IMR-90 (cell line): ENCODE results near the gene PRMT5. TPM values are rescaled to one million over a fixed set of nuclear protein-coding genes. Genes with fewer than 3 reads are reported as not detected.

ENCODE experiments used
- ATAC-seq: fragments of 200-7000 bp; cut with Tn5 transposase; 2 replicates; pipeline ENCODE4 v1.9.1; 2020; ENCODE audit warnings: low read depth, mild to moderate bottlenecking, moderate library complexity
- BruUV-seq: library from RNA; stranded (reverse); fragments of 400-500 nt; replicated peaks from 2 replicates; lab custom pipeline; 2021; lab: Mats Ljungman, UMichigan
- CTCF ChIA-PET: fragments of 300-600 bp; formaldehyde crosslinking; extraction: SDS; loops from one replicate; lab custom pipeline; 2021; ENCODE audit warnings: antibody characterized with exemption; lab: Yijun Ruan, JAX
- POLR2A ChIA-PET: fragments of 300-600 bp; sonication (Branson Sonifier 250); formaldehyde crosslinking; loops from one replicate; lab custom pipeline; 2022; ENCODE audit warnings: antibody characterized with exemption; ENCODE audit not compliant: unreplicated experiment; lab: Charles Lee
- DNase-seq: peaks from one replicate; pipeline ENCODE4 v3.0.0; 2013
- H2AFZ ChIP-seq: replicated peaks from 2 replicates; pipeline ENCODE3; 2013; ENCODE audit warnings: low read length, mild to moderate bottlenecking; ENCODE audit not compliant: poor library complexity
- H2AK5ac ChIP-seq: 2 replicates; pipeline ENCODE4 v1.6.1; 2013; ENCODE audit warnings: low read depth, low read length, inconsistent platforms
- H2AK9ac ChIP-seq: replicated peaks from 2 replicates; pipeline ENCODE3; 2013; ENCODE audit warnings: mild to moderate bottlenecking, low read depth, low read length, moderate library complexity; ENCODE audit not compliant: poor library complexity
- H2BK120ac ChIP-seq: 2 replicates; pipeline ENCODE4 v1.6.1; 2013; ENCODE audit warnings: low read depth, low read length, inconsistent platforms
- H2BK15ac ChIP-seq: 3 replicates; pipeline ENCODE4 v1.6.1; 2013; ENCODE audit warnings: low read depth, low read length, inconsistent platforms
- H2BK20ac ChIP-seq: 2 replicates; pipeline ENCODE4 v1.6.1; 2013; ENCODE audit warnings: low read depth, mild to moderate bottlenecking, inconsistent platforms, low read length, moderate library complexity
- H2BK5ac ChIP-seq: 2 replicates; pipeline ENCODE4 v1.6.1; 2013; ENCODE audit warnings: mild to moderate bottlenecking, low read depth, low read length, inconsistent platforms; ENCODE audit not compliant: poor library complexity, severe bottlenecking
- H3K14ac ChIP-seq: replicated peaks from 2 replicates; pipeline ENCODE4 v1.6.1; 2013; ENCODE audit warnings: low read depth, low read length, inconsistent platforms
- H3K18ac ChIP-seq: 2 replicates; pipeline ENCODE4 v1.6.1; 2013; ENCODE audit warnings: low read depth, low read length, control low read depth
- H3K23ac ChIP-seq: 2 replicates; pipeline ENCODE4 v1.6.1; 2013; ENCODE audit warnings: low read depth, low read length, inconsistent platforms
- H3K27ac ChIP-seq: 2 replicates; pipeline ENCODE4 v1.5.1; 2013; ENCODE audit warnings: mild to moderate bottlenecking, control low read depth, low read length; ENCODE audit not compliant: insufficient read depth
- H3K27me3 ChIP-seq: 2 replicates; pipeline ENCODE4 v1.6.1; 2013; ENCODE audit warnings: low read length; ENCODE audit not compliant: control insufficient read depth, insufficient read depth
- H3K36me3 ChIP-seq: 2 replicates; pipeline ENCODE4 v1.6.1; 2013; ENCODE audit warnings: low read length, mixed read lengths; ENCODE audit not compliant: control insufficient read depth, insufficient read depth
- H3K4ac ChIP-seq: 2 replicates; pipeline ENCODE4 v1.6.1; 2013; ENCODE audit warnings: low read depth, low read length, inconsistent platforms
- H3K4me1 ChIP-seq: 2 replicates; pipeline ENCODE4 v1.6.1; 2013; ENCODE audit warnings: low read length, mixed read lengths; ENCODE audit not compliant: control insufficient read depth, insufficient read depth
- H3K4me2 ChIP-seq: 2 replicates; pipeline ENCODE4 v1.6.1; 2013; ENCODE audit warnings: low read depth, mild to moderate bottlenecking, control low read depth, low read length, moderate library complexity
- H3K4me3 ChIP-seq: 2 replicates; pipeline ENCODE4 v1.5.1; 2013; ENCODE audit warnings: low read depth, mild to moderate bottlenecking, control low read depth, low read length, moderate library complexity; ENCODE audit not compliant: insufficient read depth
- H3K56ac ChIP-seq: 2 replicates; pipeline ENCODE4 v1.6.1; 2013; ENCODE audit warnings: low read length, inconsistent platforms; ENCODE audit not compliant: insufficient read depth; ENCODE audit errors: extremely low read depth
- H3K79me1 ChIP-seq, 2 experiments: 2 replicates each; pipeline ENCODE4 v1.6.1; 2013; ENCODE audit warnings: low read length in 2 of 2, inconsistent platforms in 1 of 2, low read depth in 1 of 2
- H3K9ac ChIP-seq: 2 replicates; pipeline ENCODE4 v1.6.1; 2013; ENCODE audit warnings: low read depth, low read length, control low read depth
- H3K9me1 ChIP-seq: 2 replicates; pipeline ENCODE4 v1.6.1; 2013; ENCODE audit warnings: low read length, inconsistent platforms; ENCODE audit not compliant: insufficient read depth
- H3K9me3 ChIP-seq: 2 replicates; pipeline ENCODE4 v1.6.1; 2013; ENCODE audit warnings: low read length; ENCODE audit not compliant: control insufficient read depth, insufficient read depth
- H4K20me1 ChIP-seq: 2 replicates; pipeline ENCODE4 v1.6.1; 2013; ENCODE audit warnings: low read length, inconsistent platforms; ENCODE audit not compliant: insufficient read depth
- H4K5ac ChIP-seq: 2 replicates; pipeline ENCODE4 v1.6.1; 2013; ENCODE audit warnings: mild to moderate bottlenecking, low read depth, low read length, control low read depth
- H4K8ac ChIP-seq, 2 experiments: 2 replicates each; pipeline ENCODE4 v1.6.1; 2013; ENCODE audit warnings: low read depth in 2 of 2, low read length in 2 of 2, control low read depth in 1 of 2, inconsistent platforms in 1 of 2
- H4K91ac ChIP-seq: 2 replicates; pipeline ENCODE4 v1.6.1; 2013; ENCODE audit warnings: low read depth, low read length, inconsistent platforms; ENCODE audit not compliant: insufficient read depth
- CEBPB ChIP-seq: IDR thresholded peaks from 2 replicates; pipeline ENCODE4 v1.6.1; 2012; ENCODE audit warnings: low read depth, low read length, improper control_type of control experiment
- CHD1 ChIP-seq: IDR thresholded peaks from 2 replicates; pipeline ENCODE4 v1.6.1; 2012; ENCODE audit warnings: low read depth, low read length, improper control_type of control experiment
- FOS ChIP-seq: fragments of 150-350 bp; IDR thresholded peaks from 2 replicates; pipeline ENCODE4 v1.6.1; 2016; ENCODE audit warnings: low read depth, low read length
- MAFK ChIP-seq: IDR thresholded peaks from 2 replicates; pipeline ENCODE4 v1.6.1; 2012; ENCODE audit warnings: low read depth, low read length, improper control_type of control experiment
- NFE2L2 ChIP-seq: fragments of 150-350 bp; IDR thresholded peaks from 2 replicates; pipeline ENCODE4 v1.6.1; 2016; ENCODE audit warnings: low read depth, mild to moderate bottlenecking, low read length
- POLR2A ChIP-seq: IDR thresholded peaks from 2 replicates; pipeline ENCODE4 v1.6.1; 2012; ENCODE audit warnings: mild to moderate bottlenecking, low read depth, low read length
- RAD21 ChIP-seq: IDR thresholded peaks from 2 replicates; pipeline ENCODE4 v1.6.1; 2012; ENCODE audit warnings: low read length, improper control_type of control experiment
- WGBS, 2 experiments: methylation state at CpG; one replicate each; pipeline versions ENCODE4 v1.1.5 to v1.1.7; 2013; ENCODE audit warnings: missing lambda C conversion rate in 2 of 2; ENCODE audit not compliant: insufficient read length in 1 of 2; ENCODE audit errors: extremely low coverage in 2 of 2; 5-methylcytosine and 5-hydroxymethylcytosine counted together
- dilution Hi-C: fragments of 300-500 bp; cut with HindIII; formaldehyde crosslinking; loops from one replicate; pipeline ENCODE4 v1.14.3; 2018; ENCODE audit warnings: low sequenced_read_pairs; ENCODE audit not compliant: unreplicated experiment
- in situ Hi-C: fragments of 300-500 bp; cut with MboI; formaldehyde crosslinking; loops from 3 replicates; pipeline ENCODE4 v1.14.3; 2019; ENCODE audit warnings: low sequenced_read_pairs, inconsistent platforms, mixed read lengths
- intact Hi-C: fragments of 100-400 bp; cut with micrococcal nuclease; formaldehyde crosslinking; loops from 2 replicates; pipeline ENCODE4 v1.10.0; 2022
- polyA plus RNA-seq, 3 experiments: library from polyadenylated mRNA; depleted of rRNA; stranded (reverse); fragments of >200 nt; gene quantifications; 2 replicates each; pipeline ENCODE4 v1.2.3, GENCODE V29; 2012; ENCODE audit warnings: low replicate concordance in 1 of 3
- total RNA-seq: library from RNA; depleted of rRNA; stranded (reverse); fragments of >200 nt; gene quantifications from 2 replicates; pipeline ENCODE4 v1.2.3, GENCODE V29; 2012

The PRMT5 gene
- total and polyA plus RNA-seq, 2 of the 4 experiments (the other 2 are of a cell fraction), result 99.3 to 136 TPM

GRCh38 chr14:22900081-22900799, 28.9 kb downstream of the PRMT5 start (continued):
- TF ChIP-seq MAFK (no peak), CEBPB (no peak), CHD1 (no peak)

DNA sequence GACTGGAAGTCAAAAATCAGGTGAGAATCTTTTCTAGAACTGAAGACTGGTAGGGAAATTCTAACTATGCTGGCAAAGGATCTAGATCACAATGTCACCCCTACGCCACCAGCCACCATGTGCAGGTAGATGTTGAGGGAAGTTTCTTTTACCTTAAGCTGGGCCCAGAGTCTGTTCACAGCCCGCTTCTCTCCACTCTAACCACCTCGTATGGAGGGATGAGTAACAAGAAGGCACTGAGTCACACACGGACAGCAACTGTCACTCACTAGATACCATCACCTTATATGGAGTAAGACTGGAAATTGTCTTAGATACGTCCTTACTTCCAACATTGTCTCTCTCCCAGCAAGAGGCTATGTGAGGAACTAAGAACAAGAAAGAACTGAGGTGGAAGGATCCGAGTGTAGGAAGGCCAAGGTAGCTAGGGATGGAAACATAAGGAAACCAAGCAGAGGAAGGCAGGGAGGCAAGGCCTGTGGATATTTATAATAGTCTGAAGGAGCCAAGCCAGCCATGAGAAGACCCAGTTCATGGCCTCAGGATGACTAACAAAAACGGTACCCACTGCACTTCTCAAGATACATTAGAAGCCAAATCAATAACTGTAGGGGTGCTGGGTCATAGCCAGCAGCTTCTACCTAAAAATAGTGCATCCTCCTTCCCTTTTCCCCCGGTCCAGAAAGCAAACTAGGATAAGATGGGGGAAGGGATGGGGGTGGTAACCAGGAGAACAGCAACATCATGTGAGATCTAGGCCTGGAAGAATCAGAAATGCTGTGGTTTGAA, 30.7 kb downstream of the PRMT5 start:
- peaks cover 20% of the 10 kb centered on the region for H3K9me1 ChIP-seq
- peak overlapping the region; percentile 96 for H2BK5ac ChIP-seq
- no peaks in the 10 kb centered on the region for H4K20me1 ChIP-seq
- H4K8ac ChIP-seq, result peak overlapping the region; percentile 42 to 94
- peak overlapping the region; percentile 63 for H2AFZ ChIP-seq
- no peak overlapping the region for H3K4me3 ChIP-seq
- peak overlapping the region; percentile 99 for H3K23ac ChIP-seq
- CTCF ChIA-PET, result interaction anchor here (0.6 to 2.0 kb wide), 2 partner anchors 12 to 126 kb away, joined by 3 to 7 read pairs; no protein-coding TSS in a partner anchor
- H3K79me1 ChIP-seq, result peaks cover 0 to 17% of the 10 kb centered on the region in 2 experiments; a peak in 3 of 4 replicates
- POLR2A ChIA-PET, result no interaction called here
- BruUV-seq, result no TSS peak
- peak overlapping the region; percentile 25; the same call in 1 of the 2 replicates for H3K4me2 ChIP-seq
- peak overlapping the region; percentile 45 for H4K5ac ChIP-seq
- peak overlapping the region; percentile 72 for H3K27ac ChIP-seq
- H3K56ac ChIP-seq, result peak overlapping the region; percentile 81
- H2BK120ac ChIP-seq, result peak overlapping the region; percentile 98
- H2BK20ac ChIP-seq, result peak overlapping the region; percentile 94
- dilution Hi-C loops (no loop called here), intact Hi-C loops (loop anchor here (5.0 to 10.0 kb wide), 3 partner anchors 61 to 514 kb away; partner anchors contain the start of gene MMP14), in situ Hi-C loops (no loop called here)
- TF ChIP-seq FOS, result peak; percentile 61; the same call in 1 of the 2 replicates
- peak; percentile 41; the same call in 1 of the 2 replicates for TF ChIP-seq POLR2A
- TF ChIP-seq NFE2L2, result no peak
- 0 out of 2 replicates have a peak, but pooled peaks have one; percentile 16 for TF ChIP-seq CEBPB
- no peak for TF ChIP-seq RAD21
- H3K4ac ChIP-seq, result peak overlapping the region; percentile 98
- ATAC-seq, result peak; percentile 82
- H3K36me3 ChIP-seq, result peaks cover 21% of the 10 kb centered on the region
- peak overlapping the region; percentile 20 for H2AK9ac ChIP-seq
- peak overlapping the region; percentile 56 for H3K18ac ChIP-seq
- peak; percentile 88 for DNase-seq
- H3K9me3 ChIP-seq, result no peaks in the 10 kb centered on the region
- H3K27me3 ChIP-seq, result no peaks in the 10 kb centered on the region
- H3K14ac ChIP-seq, result peak overlapping the region; percentile 95
- peaks cover 17% of the 10 kb centered on the region for H3K4me1 ChIP-seq
- H2BK15ac ChIP-seq, result peak overlapping the region; percentile 74
- peak overlapping the region; percentile 95 for H2AK5ac ChIP-seq
- H3K9ac ChIP-seq, result peak overlapping the region; percentile 41; the same call in 1 of the 2 replicates
- no CpG with 5 or more reads among the region's 8 CpGs for WGBS, 2 experiments
- H4K91ac ChIP-seq, result peak overlapping the region; percentile 93
